Measurements from ENCODE around the gene VWF. TPM values are rescaled to one million over a fixed set of nuclear protein-coding genes. Genes with fewer than 3 reads are reported as not detected.

VWF gene
- total RNA-seq, 2 donors from 2014 or later: 164 to 251 TPM

- Histone ChIP-seq H3K27me3 (replicated peaks; ENCODE audit: insufficient read depth) (no peaks in the 10 kb centered on the region), H3K4me1 (ENCODE audit: control insufficient read depth in 1 of 2, low read depth in 2 of 2) (no peaks in the 10 kb centered on the region), H3K36me3 (no peaks in the 10 kb centered on the region), H3K27ac (no peak overlapping the region), H3K4me3 (no peak overlapping the region), H3K9me3 (no peaks in the 10 kb centered on the region)
- TF ChIP-seq CTCF (IDR thresholded peaks at IDR 0.05): no peak
- no peak for DNase-seq (ENCODE audit: low spot score)
- ATAC-seq (ENCODE audit: insufficient number of reproducible peaks, low FRiP score, low read depth): no peak
These were observed 89.9 kb downstream of the VWF start for GRCh38 chr12:6034596-6034995.

GRCh38 chr12:6033546-6033945 is 90.9 kb downstream of the VWF start:
- Histone ChIP-seq H3K27ac (no peak overlapping the region), H3K4me3 (no peak overlapping the region), H3K9me3 (no peaks in the 10 kb centered on the region), H3K4me1 (ENCODE audit: control insufficient read depth in 1 of 2, low read depth in 2 of 2) (no peaks in the 10 kb centered on the region), H3K36me3 (no peaks in the 10 kb centered on the region), H3K27me3 (replicated peaks; ENCODE audit: insufficient read depth) (no peaks in the 10 kb centered on the region)
- TF ChIP-seq CTCF (IDR thresholded peaks at IDR 0.05): no peak
- ATAC-seq (ENCODE audit: insufficient number of reproducible peaks, low FRiP score, low read depth) (no peak), DNase-seq (ENCODE audit: low spot score) (no peak)

GRCh38 chr12:6032726-6033125 is 91.7 kb downstream of the VWF start:
- DNase-seq (ENCODE audit: low spot score) (no peak), ATAC-seq (ENCODE audit: insufficient number of reproducible peaks, low FRiP score, low read depth) (no peak)
- TF ChIP-seq CTCF (IDR thresholded peaks at IDR 0.05): no peak
- Histone ChIP-seq H3K27me3 (replicated peaks; ENCODE audit: insufficient read depth) (no peaks in the 10 kb centered on the region), H3K36me3 (no peaks in the 10 kb centered on the region), H3K4me1 (ENCODE audit: control insufficient read depth in 1 of 2, low read depth in 2 of 2) (no peaks in the 10 kb centered on the region), H3K27ac (no peak overlapping the region), H3K9me3 (no peaks in the 10 kb centered on the region), H3K4me3 (no peak overlapping the region)

- Histone ChIP-seq H3K36me3 (no peaks in the 10 kb centered on the region), H3K4me1 (ENCODE audit: control insufficient read depth in 1 of 2, low read depth in 2 of 2) (no peaks in the 10 kb centered on the region), H3K27me3 (replicated peaks; ENCODE audit: insufficient read depth) (no peaks in the 10 kb centered on the region), H3K27ac (no peak overlapping the region), H3K9me3 (peaks cover 4% of the 10 kb centered on the region), H3K4me3 (no peak overlapping the region)
- ATAC-seq (ENCODE audit: insufficient number of reproducible peaks, low FRiP score, low read depth) (no peak), DNase-seq (ENCODE audit: low spot score) (no peak)
- no peak for TF ChIP-seq CTCF (IDR thresholded peaks at IDR 0.05)
These were observed 93.5 kb downstream of the VWF start for GRCh38 chr12:6031001-6031400.

GRCh38 chr12:6030081-6030480 is 94.4 kb downstream of the VWF start:
- Histone ChIP-seq H3K4me1 (ENCODE audit: control insufficient read depth in 1 of 2, low read depth in 2 of 2) (no peaks in the 10 kb centered on the region), H3K4me3 (no peak overlapping the region), H3K36me3 (no peaks in the 10 kb centered on the region), H3K27ac (no peak overlapping the region), H3K27me3 (replicated peaks; ENCODE audit: insufficient read depth) (no peaks in the 10 kb centered on the region), H3K9me3 (peaks cover 4% of the 10 kb centered on the region)
- TF ChIP-seq CTCF (IDR thresholded peaks at IDR 0.05): no peak
- ATAC-seq (ENCODE audit: insufficient number of reproducible peaks, low FRiP score, low read depth) (no peak), DNase-seq (ENCODE audit: low spot score) (no peak)
